ENCODE measurements around the gene MFN2. TPM values are rescaled to one million over a fixed set of nuclear protein-coding genes. Genes with fewer than 3 reads are reported as not detected.

Gene MFN2
- total RNA-seq, 1 experiment from 2014 or later: 56.8 TPM

GRCh38 chr1:12005488-12006166 is 25.4 kb downstream of the MFN2 start:
- ATAC-seq (no peak), DNase-seq (ENCODE audit: low spot score) (no peak)
- Mint-ChIP-seq H3K4me1 (no peaks in the 10 kb centered on the region), H3K27ac (no peak overlapping the region), H3K9me3 (peaks cover 5% of the 10 kb centered on the region), H3K27me3 (ENCODE audit: low read depth) (no peaks in the 10 kb centered on the region), H3K4me3 (no peak overlapping the region), H3K36me3 (peaks cover 90% of the 10 kb centered on the region)
- ChIA-PET POLR2A (no interaction called here), CTCF (interaction anchor here (0.6 kb wide), 2 partner anchors 11 to 357 kb away, joined by 3 read pairs; no protein-coding TSS in a partner anchor)
- TF ChIP-seq ZNF121 (CRISPR knock-in tag; IDR thresholded peaks at IDR 0.05) (no peak), NR2C2 (CRISPR knock-in tag; IDR thresholded peaks at IDR 0.05) (no peak), ZNF671 (CRISPR knock-in tag; IDR thresholded peaks at IDR 0.05) (no peak), ZNF317 (CRISPR knock-in tag; IDR thresholded peaks at IDR 0.05; ENCODE audit: borderline replicate concordance, low read depth) (no peak), AFF4 (CRISPR knock-in tag; IDR thresholded peaks at IDR 0.05; ENCODE audit: borderline replicate concordance) (no peak), NR1H2 (CRISPR knock-in tag; IDR thresholded peaks at IDR 0.05) (no peak), STAT6 (CRISPR knock-in tag; conservative IDR thresholded peaks at IDR 0.05; ENCODE audit: low read depth) (no peak), NFATC4 (CRISPR knock-in tag; IDR thresholded peaks at IDR 0.05) (no peak), IRF2 (CRISPR knock-in tag; IDR thresholded peaks at IDR 0.05; ENCODE audit: borderline replicate concordance, low read depth) (no peak), USF2 (CRISPR knock-in tag; IDR thresholded peaks at IDR 0.05) (no peak), ZNF416 (CRISPR knock-in tag; IDR thresholded peaks at IDR 0.05) (no peak), PRRX2 (CRISPR knock-in tag; IDR thresholded peaks at IDR 0.05) (no peak), NFYB (CRISPR knock-in tag; conservative IDR thresholded peaks at IDR 0.05; ENCODE audit: low read depth) (no peak), JUN (CRISPR knock-in tag; IDR thresholded peaks at IDR 0.05) (no peak)

- ChIA-PET POLR2A (no interaction called here), CTCF (interaction anchor here (0.6 kb wide), 1 partner anchor 11 kb away, joined by 3 read pairs; no protein-coding TSS in a partner anchor)
- Mint-ChIP-seq H3K27ac (no peak overlapping the region), H3K36me3 (peaks cover 93% of the 10 kb centered on the region), H3K4me3 (no peak overlapping the region), H3K9me3 (peaks cover 5% of the 10 kb centered on the region), H3K4me1 (no peaks in the 10 kb centered on the region), H3K27me3 (ENCODE audit: low read depth) (no peaks in the 10 kb centered on the region)
- DNase-seq (ENCODE audit: low spot score) (no peak), ATAC-seq (no peak)
- TF ChIP-seq NR2C2 (CRISPR knock-in tag; IDR thresholded peaks at IDR 0.05): no peak
- no peak for TF ChIP-seq ERG (CRISPR knock-in tag; IDR thresholded peaks at IDR 0.05)
- no peak for TF ChIP-seq RELA (CRISPR knock-in tag; IDR thresholded peaks at IDR 0.05; ENCODE audit: borderline replicate concordance)
- TF ChIP-seq ZBTB43 (CRISPR knock-in tag; IDR thresholded peaks at IDR 0.05): no peak
- TF ChIP-seq CDX4 (CRISPR knock-in tag; IDR thresholded peaks at IDR 0.05; ENCODE audit: borderline replicate concordance): no peak
- no peak for TF ChIP-seq SMAD4 (CRISPR knock-in tag; IDR thresholded peaks at IDR 0.05)
- TF ChIP-seq STAT6 (CRISPR knock-in tag; conservative IDR thresholded peaks at IDR 0.05; ENCODE audit: low read depth): no peak
- no peak for TF ChIP-seq FOXK1 (CRISPR knock-in tag; IDR thresholded peaks at IDR 0.05)
Measured at GRCh38 chr1:12006167-12006921, 26.1 kb downstream of the MFN2 start.
